ENCODE data around the gene PPID.
"Not testable (repeated sequence)": the region's sequence is repeated elsewhere in the genome, so short reads cannot be mapped to it uniquely, and the experiment has no call there.

PPID gene

GRCh38 chr4:158666892-158667291 lies 56.3 kb downstream of the PPID start:
- no peak for DNase-seq

GRCh38 chr4:158664806-158665205 lies 58.4 kb downstream of the PPID start:
- DNase-seq, result no peak

GRCh38 chr4:158663707-158664625 lies 59.2 kb downstream of the PPID start:
- not testable (repeated sequence) for DNase-seq

GRCh38 chr4:158663255-158663654 lies 59.9 kb downstream of the PPID start:
- not testable (repeated sequence) for DNase-seq
